IMR-90 (cell line): Measurements from ENCODE around the gene MAML3. TPM values are rescaled to one million over a fixed set of nuclear protein-coding genes. Genes with fewer than 3 reads are reported as not detected.

Experiments
- ATAC-seq: fragments of 200-7000 bp; cut with Tn5 transposase; 2 replicates; pipeline ENCODE4 v1.9.1; 2020; ENCODE audit warnings: low read depth, mild to moderate bottlenecking, moderate library complexity
- BruUV-seq: library from RNA; stranded (reverse); fragments of 400-500 nt; replicated peaks from 2 replicates; lab custom pipeline; 2021; lab: Mats Ljungman, UMichigan
- CTCF ChIA-PET: fragments of 300-600 bp; formaldehyde crosslinking; extraction: SDS; loops from one replicate; lab custom pipeline; 2021; ENCODE audit warnings: antibody characterized with exemption; lab: Yijun Ruan, JAX
- POLR2A ChIA-PET: fragments of 300-600 bp; sonication (Branson Sonifier 250); formaldehyde crosslinking; loops from one replicate; lab custom pipeline; 2022; ENCODE audit warnings: antibody characterized with exemption; ENCODE audit not compliant: unreplicated experiment; lab: Charles Lee
- DNase-seq: peaks from one replicate; pipeline ENCODE4 v3.0.0; 2013
- H2AFZ ChIP-seq: replicated peaks from 2 replicates; pipeline ENCODE3; 2013; ENCODE audit warnings: low read length, mild to moderate bottlenecking; ENCODE audit not compliant: poor library complexity
- H2AK5ac ChIP-seq: 2 replicates; pipeline ENCODE4 v1.6.1; 2013; ENCODE audit warnings: low read depth, low read length, inconsistent platforms
- H2AK9ac ChIP-seq: replicated peaks from 2 replicates; pipeline ENCODE3; 2013; ENCODE audit warnings: mild to moderate bottlenecking, low read depth, low read length, moderate library complexity; ENCODE audit not compliant: poor library complexity
- H2BK120ac ChIP-seq: 2 replicates; pipeline ENCODE4 v1.6.1; 2013; ENCODE audit warnings: low read depth, low read length, inconsistent platforms
- H2BK15ac ChIP-seq: 3 replicates; pipeline ENCODE4 v1.6.1; 2013; ENCODE audit warnings: low read depth, low read length, inconsistent platforms
- H2BK20ac ChIP-seq: 2 replicates; pipeline ENCODE4 v1.6.1; 2013; ENCODE audit warnings: low read depth, mild to moderate bottlenecking, inconsistent platforms, low read length, moderate library complexity
- H2BK5ac ChIP-seq: 2 replicates; pipeline ENCODE4 v1.6.1; 2013; ENCODE audit warnings: mild to moderate bottlenecking, low read depth, low read length, inconsistent platforms; ENCODE audit not compliant: poor library complexity, severe bottlenecking
- H3K14ac ChIP-seq: replicated peaks from 2 replicates; pipeline ENCODE4 v1.6.1; 2013; ENCODE audit warnings: low read depth, low read length, inconsistent platforms
- H3K18ac ChIP-seq: 2 replicates; pipeline ENCODE4 v1.6.1; 2013; ENCODE audit warnings: low read depth, low read length, control low read depth
- H3K23ac ChIP-seq: 2 replicates; pipeline ENCODE4 v1.6.1; 2013; ENCODE audit warnings: low read depth, low read length, inconsistent platforms
- H3K27ac ChIP-seq: 2 replicates; pipeline ENCODE4 v1.5.1; 2013; ENCODE audit warnings: mild to moderate bottlenecking, control low read depth, low read length; ENCODE audit not compliant: insufficient read depth
- H3K27me3 ChIP-seq: 2 replicates; pipeline ENCODE4 v1.6.1; 2013; ENCODE audit warnings: low read length; ENCODE audit not compliant: control insufficient read depth, insufficient read depth
- H3K36me3 ChIP-seq: 2 replicates; pipeline ENCODE4 v1.6.1; 2013; ENCODE audit warnings: low read length, mixed read lengths; ENCODE audit not compliant: control insufficient read depth, insufficient read depth
- H3K4ac ChIP-seq: 2 replicates; pipeline ENCODE4 v1.6.1; 2013; ENCODE audit warnings: low read depth, low read length, inconsistent platforms
- H3K4me1 ChIP-seq: 2 replicates; pipeline ENCODE4 v1.6.1; 2013; ENCODE audit warnings: low read length, mixed read lengths; ENCODE audit not compliant: control insufficient read depth, insufficient read depth
- H3K4me2 ChIP-seq: 2 replicates; pipeline ENCODE4 v1.6.1; 2013; ENCODE audit warnings: low read depth, mild to moderate bottlenecking, control low read depth, low read length, moderate library complexity
- H3K4me3 ChIP-seq: 2 replicates; pipeline ENCODE4 v1.5.1; 2013; ENCODE audit warnings: low read depth, mild to moderate bottlenecking, control low read depth, low read length, moderate library complexity; ENCODE audit not compliant: insufficient read depth
- H3K56ac ChIP-seq: 2 replicates; pipeline ENCODE4 v1.6.1; 2013; ENCODE audit warnings: low read length, inconsistent platforms; ENCODE audit not compliant: insufficient read depth; ENCODE audit errors: extremely low read depth
- H3K79me1 ChIP-seq, 2 experiments: 2 replicates each; pipeline ENCODE4 v1.6.1; 2013; ENCODE audit warnings: low read length in 2 of 2, inconsistent platforms in 1 of 2, low read depth in 1 of 2
- H3K9ac ChIP-seq: 2 replicates; pipeline ENCODE4 v1.6.1; 2013; ENCODE audit warnings: low read depth, low read length, control low read depth
- H3K9me1 ChIP-seq: 2 replicates; pipeline ENCODE4 v1.6.1; 2013; ENCODE audit warnings: low read length, inconsistent platforms; ENCODE audit not compliant: insufficient read depth
- H3K9me3 ChIP-seq: 2 replicates; pipeline ENCODE4 v1.6.1; 2013; ENCODE audit warnings: low read length; ENCODE audit not compliant: control insufficient read depth, insufficient read depth
- H4K20me1 ChIP-seq: 2 replicates; pipeline ENCODE4 v1.6.1; 2013; ENCODE audit warnings: low read length, inconsistent platforms; ENCODE audit not compliant: insufficient read depth
- H4K5ac ChIP-seq: 2 replicates; pipeline ENCODE4 v1.6.1; 2013; ENCODE audit warnings: mild to moderate bottlenecking, low read depth, low read length, control low read depth
- H4K8ac ChIP-seq, 2 experiments: 2 replicates each; pipeline ENCODE4 v1.6.1; 2013; ENCODE audit warnings: low read depth in 2 of 2, low read length in 2 of 2, control low read depth in 1 of 2, inconsistent platforms in 1 of 2
- H4K91ac ChIP-seq: 2 replicates; pipeline ENCODE4 v1.6.1; 2013; ENCODE audit warnings: low read depth, low read length, inconsistent platforms; ENCODE audit not compliant: insufficient read depth
- CEBPB ChIP-seq: IDR thresholded peaks from 2 replicates; pipeline ENCODE4 v1.6.1; 2012; ENCODE audit warnings: low read depth, low read length, improper control_type of control experiment
- CHD1 ChIP-seq: IDR thresholded peaks from 2 replicates; pipeline ENCODE4 v1.6.1; 2012; ENCODE audit warnings: low read depth, low read length, improper control_type of control experiment
- ELK1 ChIP-seq: fragments of 150-350 bp; IDR thresholded peaks from 2 replicates; pipeline ENCODE4 v1.6.1; 2016; ENCODE audit warnings: low read depth, mild to moderate bottlenecking, low read length, moderate library complexity, borderline replicate concordance
- USF2 ChIP-seq: fragments of 150-350 bp; IDR thresholded peaks from 2 replicates; pipeline ENCODE4 v1.6.1; 2017; ENCODE audit warnings: mild to moderate bottlenecking, antibody characterized with exemption, low read length, low read depth
- WGBS, 2 experiments: methylation state at CpG; one replicate each; pipeline versions ENCODE4 v1.1.5 to v1.1.7; 2013; ENCODE audit warnings: missing lambda C conversion rate in 2 of 2; ENCODE audit not compliant: insufficient read length in 1 of 2; ENCODE audit errors: extremely low coverage in 2 of 2; 5-methylcytosine and 5-hydroxymethylcytosine counted together
- dilution Hi-C: fragments of 300-500 bp; cut with HindIII; formaldehyde crosslinking; loops from one replicate; pipeline ENCODE4 v1.14.3; 2018; ENCODE audit warnings: low sequenced_read_pairs; ENCODE audit not compliant: unreplicated experiment
- in situ Hi-C: fragments of 300-500 bp; cut with MboI; formaldehyde crosslinking; loops from 3 replicates; pipeline ENCODE4 v1.14.3; 2019; ENCODE audit warnings: low sequenced_read_pairs, inconsistent platforms, mixed read lengths
- intact Hi-C: fragments of 100-400 bp; cut with micrococcal nuclease; formaldehyde crosslinking; loops from 2 replicates; pipeline ENCODE4 v1.10.0; 2022
- polyA plus RNA-seq, 3 experiments: library from polyadenylated mRNA; depleted of rRNA; stranded (reverse); fragments of >200 nt; gene quantifications; 2 replicates each; pipeline ENCODE4 v1.2.3, GENCODE V29; 2012; ENCODE audit warnings: low replicate concordance in 1 of 3
- total RNA-seq: library from RNA; depleted of rRNA; stranded (reverse); fragments of >200 nt; gene quantifications from 2 replicates; pipeline ENCODE4 v1.2.3, GENCODE V29; 2012

Gene MAML3
- total and polyA plus RNA-seq, 2 of the 4 experiments (the other 2 are of a cell fraction): 0.90 to 1.7 TPM

GRCh38 chr4:139968831-139969230, 185.2 kb downstream of the MAML3 start:
- Histone ChIP-seq H3K4ac (no peak overlapping the region), H4K5ac (no peak overlapping the region), H2AK5ac (no peak overlapping the region), H2BK120ac (no peak overlapping the region), H4K8ac (no peak overlapping the region), H3K4me3 (no peak overlapping the region), H3K9me3 (no peaks in the 10 kb centered on the region), H3K27me3 (no peaks in the 10 kb centered on the region), H2BK5ac (no peak overlapping the region), H3K36me3 (no peaks in the 10 kb centered on the region), H2AFZ (no peak overlapping the region), H3K56ac (no peak overlapping the region), H3K79me1 (peaks cover 0 to 2% of the 10 kb centered on the region in 2 experiments; a peak in 2 of 4 replicates), H4K20me1 (no peaks in the 10 kb centered on the region), H3K4me1 (peaks cover 7% of the 10 kb centered on the region), H3K9ac (no peak overlapping the region), H2BK20ac (no peak overlapping the region), H3K18ac (no peak overlapping the region), H3K14ac (no peak overlapping the region), H3K4me2 (no peak overlapping the region), H2BK15ac (no peak overlapping the region), H4K91ac (no peak overlapping the region), H3K27ac (no peak overlapping the region), H2AK9ac (no peak overlapping the region), H3K23ac (no peak overlapping the region), H3K9me1 (0 out of 2 replicates have a peak, but pooled peaks cover 3% of the 10 kb centered on the region)
- in situ Hi-C loops: no loop called here
- dilution Hi-C loops: no loop called here
- intact Hi-C loops: no loop called here
- BruUV-seq: no TSS peak
- TF ChIP-seq CEBPB (no peak), ELK1 (no peak), CHD1 (no peak), USF2 (no peak)
- POLR2A ChIA-PET: no interaction called here
- CTCF ChIA-PET: no interaction called here
- WGBS, 2 experiments: no CpG with 5 or more reads among the region's 3 CpGs
- no peak for ATAC-seq
- DNase-seq: no peak
